CD4-positive, alpha-beta memory T cell (primary cell): ENCODE data around the gene BCAR3. TPM values are rescaled to one million over a fixed set of nuclear protein-coding genes. Genes with fewer than 3 reads are reported as not detected.

Experiments
- CTCF ChIA-PET: fragments of 350-600 bp; sonication (Branson Sonifier 250); formaldehyde crosslinking; loops from one replicate; lab custom pipeline; 2021; ENCODE audit warnings: inconsistent platforms; ENCODE audit not compliant: partially characterized antibody; lab: Charles Lee
- POLR2A ChIA-PET: fragments of 350-600 bp; sonication (Branson Sonifier 250); formaldehyde crosslinking; loops from one replicate; lab custom pipeline; 2021; ENCODE audit not compliant: partially characterized antibody; lab: Charles Lee
- DNase-seq, 5 donors: peaks; one replicate each; pipeline versions ENCODE4 v3.0.0 to v3.0.0-alpha.2; 2020 to 2022; ENCODE audit warnings: mixed read lengths in 1 of 5
- H3K27ac ChIP-seq: one replicate; pipeline ENCODE4 v1.7.0; 2013; ENCODE audit warnings: low read depth, low read length
- H3K27me3 ChIP-seq: 2 replicates; pipeline ENCODE4 v1.7.0; 2013; ENCODE audit warnings: mild to moderate bottlenecking, low read length, moderate library complexity; ENCODE audit not compliant: insufficient read depth
- H3K36me3 ChIP-seq: 2 replicates; pipeline ENCODE4 v1.7.0; 2013; ENCODE audit warnings: mild to moderate bottlenecking, low read length, moderate library complexity; ENCODE audit not compliant: insufficient read depth
- H3K4me1 ChIP-seq: 2 replicates; pipeline ENCODE4 v1.7.0; 2013; ENCODE audit warnings: mild to moderate bottlenecking, low read length, moderate library complexity; ENCODE audit not compliant: insufficient read depth
- H3K4me3 ChIP-seq, 2 donors: one replicate each; pipeline ENCODE4 v1.7.0; 2013; ENCODE audit warnings: low read length in 2 of 2, mild to moderate bottlenecking in 1 of 2
- H3K9me3 ChIP-seq, 2 donors: one replicate each; pipeline ENCODE4 v1.7.0; 2013; ENCODE audit warnings: low read length in 2 of 2, control low read depth in 1 of 2; ENCODE audit not compliant: control insufficient read depth in 1 of 2
- H3K27ac Mint-ChIP-seq, 7 donors: one replicate each; pipeline ENCODE4 v1.8.0; 2020 to 2021; ENCODE audit warnings: mixed read lengths in 7 of 7, mild to moderate bottlenecking in 6 of 7, inconsistent platforms in 3 of 7, moderate library complexity in 3 of 7
- H3K27me3 Mint-ChIP-seq, 2 donors: one replicate each; pipeline ENCODE4 v1.8.0; 2020 to 2021; ENCODE audit warnings: mixed read lengths in 2 of 2
- H3K36me3 Mint-ChIP-seq, 2 donors: one replicate each; pipeline ENCODE4 v1.8.0; 2020 to 2021; ENCODE audit warnings: mixed read lengths in 2 of 2, inconsistent platforms in 1 of 2, mild to moderate bottlenecking in 1 of 2
- H3K4me1 Mint-ChIP-seq, 4 donors: one replicate each; pipeline ENCODE4 v1.8.0; 2020 to 2021; ENCODE audit warnings: mixed read lengths in 4 of 4, mild to moderate bottlenecking in 1 of 4
- H3K4me3 Mint-ChIP-seq, 8 donors: one replicate each; pipeline ENCODE4 v1.8.0; 2020 to 2021; ENCODE audit warnings: mixed read lengths in 8 of 8, mild to moderate bottlenecking in 7 of 8, moderate library complexity in 6 of 8, inconsistent platforms in 3 of 8
- H3K9me3 Mint-ChIP-seq, 8 donors: one replicate each; pipeline ENCODE4 v1.8.0; 2020 to 2021; ENCODE audit warnings: mixed read lengths in 8 of 8, mild to moderate bottlenecking in 5 of 8, inconsistent platforms in 3 of 8, moderate library complexity in 1 of 8
- intact Hi-C: fragments of 100-400 bp; cut with micrococcal nuclease; formaldehyde crosslinking; loops from one replicate; pipeline ENCODE4 v1.15.1; 2023
- polyA plus RNA-seq, 2 donors: library from polyadenylated mRNA; unstranded; fragments of 300-500 nt; fragmentation: Illumina TruSeq; gene quantifications; one replicate each; pipeline ENCODE4 v1.2.3, GENCODE V29; 2021
- total RNA-seq, 2 experiments: library from RNA; stranded (reverse); gene quantifications; one replicate each; pipeline ENCODE4 v1.2.3, GENCODE V29; 2021

BCAR3 gene
- total and polyA plus RNA-seq, 4 experiments from 2014 or later, result 0.39 to 1.2 (median 0.76) TPM

DNA sequence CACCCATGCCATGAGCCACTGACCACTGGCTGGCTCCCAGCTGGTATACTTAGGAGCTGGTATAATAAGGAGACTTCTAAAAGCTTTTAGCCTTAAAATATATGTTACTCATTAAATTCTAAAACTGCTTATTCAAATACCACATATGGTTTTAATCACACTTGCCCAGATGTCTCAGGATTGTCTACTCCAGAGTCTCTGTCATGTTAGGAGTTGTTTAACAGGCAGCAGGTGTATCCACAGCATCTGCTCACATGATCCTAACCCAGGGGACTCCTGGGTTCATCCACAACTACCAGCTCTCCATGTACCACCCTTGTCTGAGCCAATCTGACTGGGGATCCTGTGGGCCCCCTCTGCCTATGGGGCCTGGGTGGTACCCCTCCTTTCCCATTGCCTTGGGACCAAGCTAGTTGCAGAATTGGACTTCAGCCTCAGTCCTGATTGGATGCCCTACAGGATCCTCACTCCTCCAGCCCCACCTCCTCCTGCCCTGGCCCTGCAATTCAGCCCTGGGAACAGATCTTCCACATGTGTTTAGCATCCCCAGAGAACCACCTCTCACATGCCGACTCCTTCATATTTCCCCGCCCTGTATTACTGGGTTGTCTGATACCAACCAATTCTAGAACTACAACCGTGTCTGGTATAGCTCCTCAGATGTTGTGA, 61.3 kb downstream of the BCAR3 start:
- no peak overlapping the region for H3K4me3 Mint-ChIP-seq
- no peak for DNase-seq
- no peaks in the 10 kb centered on the region for H3K36me3 Mint-ChIP-seq
- no peak overlapping the region for H3K27ac ChIP-seq
- ChIA-PET CTCF (interaction anchor here (1.9 to 2.3 kb wide), 2 partner anchors 9 to 316 kb away, joined by 6 to 15 read pairs; no protein-coding TSS in a partner anchor), POLR2A (no interaction called here)
- no peak overlapping the region for H3K27ac Mint-ChIP-seq
- peaks cover 10% of the 10 kb centered on the region for H3K4me1 ChIP-seq
- peaks cover 9 to 13% (median 11%) of the 10 kb centered on the region in 4 donors for H3K4me1 Mint-ChIP-seq
- no peaks in the 10 kb centered on the region for H3K9me3 ChIP-seq
- H3K9me3 Mint-ChIP-seq, result no peaks in the 10 kb centered on the region
- H3K27me3 Mint-ChIP-seq, result no peaks in the 10 kb centered on the region
- intact Hi-C loops, result loop anchor here (10.0 kb wide), 1 partner anchor 316 kb away; no protein-coding TSS in a partner anchor
- no peaks in the 10 kb centered on the region for H3K36me3 ChIP-seq
- no peaks in the 10 kb centered on the region for H3K27me3 ChIP-seq
- no peak overlapping the region for H3K4me3 ChIP-seq

DNA sequence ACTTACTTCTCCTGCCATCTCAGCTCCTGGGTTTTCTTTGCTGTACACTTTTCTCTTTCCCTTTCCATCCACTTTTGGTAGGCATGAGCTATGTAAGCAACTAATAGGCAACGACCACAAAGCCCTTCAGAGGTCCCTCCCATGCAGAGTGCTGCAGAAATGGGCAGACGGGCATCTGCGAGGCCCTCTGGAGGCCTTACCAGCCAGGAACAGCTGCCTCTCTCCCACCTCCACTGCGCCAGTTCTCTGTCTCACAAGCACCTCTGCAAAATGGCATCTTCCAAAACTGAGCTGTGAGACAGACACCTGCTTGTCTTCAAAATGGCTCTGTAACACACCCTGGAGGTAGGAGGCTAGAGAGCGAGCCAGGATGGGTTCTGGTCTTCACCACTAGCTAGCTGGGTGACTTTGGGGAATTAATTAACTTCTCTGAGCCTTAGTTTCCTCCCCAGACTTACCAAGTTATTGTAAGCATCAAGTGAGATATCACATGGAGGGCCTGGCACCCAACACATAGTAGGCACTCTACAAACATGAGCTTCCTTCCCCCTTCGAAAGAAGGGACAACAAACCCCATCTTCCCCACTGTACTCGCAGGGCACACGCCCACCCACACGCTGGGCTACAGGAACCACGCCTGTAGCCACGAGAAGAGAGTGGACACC, 62.0 kb downstream of the BCAR3 start:
- Histone ChIP-seq H3K27ac (no peak overlapping the region), H3K9me3 (no peaks in the 10 kb centered on the region), H3K36me3 (no peaks in the 10 kb centered on the region), H3K4me1 (peaks cover 17% of the 10 kb centered on the region), H3K27me3 (no peaks in the 10 kb centered on the region), H3K4me3 (no peak overlapping the region)
- no peak for DNase-seq
- CTCF ChIA-PET, result interaction anchor here (1.9 to 2.3 kb wide), 2 partner anchors 9 to 315 kb away, joined by 6 to 15 read pairs; no protein-coding TSS in a partner anchor
- POLR2A ChIA-PET, result no interaction called here
- Mint-ChIP-seq H3K9me3 (no peaks in the 10 kb centered on the region), H3K4me3 (no peak overlapping the region), H3K27me3 (no peaks in the 10 kb centered on the region), H3K27ac (no peak overlapping the region), H3K4me1 (peaks cover 14 to 19% (median 17%) of the 10 kb centered on the region in 4 donors), H3K36me3 (no peaks in the 10 kb centered on the region)
- intact Hi-C loops, result loop anchor here (10.0 kb wide), 1 partner anchor 315 kb away; no protein-coding TSS in a partner anchor

DNA sequence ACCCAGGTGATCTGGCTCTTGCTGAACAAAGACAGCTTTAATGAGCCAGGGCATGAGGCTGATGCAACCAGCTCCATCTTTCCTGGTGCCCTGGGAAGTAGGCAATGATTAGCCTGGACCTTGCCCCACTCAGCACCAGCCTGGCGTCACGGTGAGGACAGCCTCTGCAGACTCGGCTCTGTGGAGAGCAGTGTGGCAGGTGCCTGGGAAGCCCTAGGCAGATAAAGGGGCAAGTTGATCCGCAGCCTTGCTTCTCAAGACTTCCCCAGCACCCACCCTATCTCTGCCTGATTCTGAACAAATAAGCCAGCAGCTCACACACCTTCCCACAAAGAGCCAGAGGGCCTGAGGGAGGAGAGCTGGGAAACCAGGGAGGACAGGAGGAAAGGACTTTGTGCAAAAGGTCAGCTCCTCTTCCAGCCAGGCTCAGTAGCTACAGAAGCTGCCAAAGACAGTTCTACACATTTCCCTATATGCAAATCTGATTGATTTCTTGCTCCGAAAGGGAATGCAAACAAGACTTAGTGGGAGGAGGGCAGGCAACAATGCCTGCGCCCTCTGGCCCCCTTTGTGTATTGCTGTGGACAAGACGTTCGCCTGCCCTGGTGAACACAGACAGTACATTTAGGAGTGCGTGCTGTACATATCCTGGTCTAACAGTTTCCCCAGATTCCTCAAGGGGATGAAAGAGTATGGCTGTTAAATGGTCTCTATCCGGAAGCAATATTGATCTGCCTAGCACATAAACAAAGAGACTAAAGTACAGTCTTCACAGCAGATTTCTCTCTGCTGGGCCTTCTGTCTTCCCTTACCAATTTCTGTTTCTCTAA, 63.8 kb downstream of the BCAR3 start:
- Histone ChIP-seq H3K4me3 (no peak overlapping the region), H3K27me3 (no peaks in the 10 kb centered on the region), H3K4me1 (peaks cover 17% of the 10 kb centered on the region), H3K36me3 (no peaks in the 10 kb centered on the region), H3K27ac (no peak overlapping the region), H3K9me3 (no peaks in the 10 kb centered on the region)
- no peaks in the 10 kb centered on the region for H3K36me3 Mint-ChIP-seq
- no peaks in the 10 kb centered on the region for H3K27me3 Mint-ChIP-seq
- intact Hi-C loops, result no loop called here
- no peak overlapping the region for H3K4me3 Mint-ChIP-seq
- no peaks in the 10 kb centered on the region for H3K9me3 Mint-ChIP-seq
- no peak for DNase-seq
- POLR2A ChIA-PET, result interaction anchor here (0.5 kb wide), 1 partner anchor 643 kb away, joined by 3 read pairs; no protein-coding TSS in a partner anchor
- CTCF ChIA-PET, result interaction anchor here (0.8 to 1.6 kb wide), 4 partner anchors 9 to 12 kb away, joined by 3 read pairs; no protein-coding TSS in a partner anchor
- H3K4me1 Mint-ChIP-seq, result peaks cover 14 to 24% (median 18%) of the 10 kb centered on the region in 4 donors
- peak overlapping the region in 1 of 7 donors; percentile 43 for H3K27ac Mint-ChIP-seq

DNA sequence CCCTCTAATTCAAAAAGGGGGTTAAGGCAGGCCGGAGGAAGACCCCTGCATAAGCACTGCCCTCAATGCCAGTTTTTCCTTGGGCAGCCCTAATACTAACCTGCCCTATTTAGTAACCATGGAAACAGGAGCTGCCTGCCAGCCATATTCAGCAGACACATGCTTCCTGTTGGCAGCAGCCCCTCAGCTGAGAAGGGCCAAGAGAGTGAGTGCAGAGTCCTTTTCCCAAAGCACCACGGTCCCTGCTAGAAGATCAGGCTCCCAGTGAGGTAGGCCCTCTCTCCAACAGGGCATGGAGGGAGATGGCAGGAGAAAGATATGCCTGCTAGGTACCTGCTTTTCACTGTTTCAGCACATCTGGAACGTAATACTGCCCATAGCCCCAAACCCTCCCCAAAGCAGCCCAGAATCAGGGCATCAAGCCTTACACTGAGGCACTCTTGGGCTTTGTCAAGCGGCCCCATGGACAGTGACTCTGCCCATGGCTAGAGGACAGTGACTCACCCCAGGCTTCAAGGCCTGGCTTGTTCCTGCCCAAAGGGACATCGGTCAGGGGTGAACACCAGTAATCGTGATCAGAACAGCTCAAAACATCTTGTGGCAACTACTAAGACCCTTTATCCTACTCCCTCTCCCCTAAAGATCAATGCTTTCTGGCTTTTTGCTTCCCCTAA, 64.5 kb downstream of the BCAR3 start:
- POLR2A ChIA-PET, result interaction anchor here (0.5 to 2.2 kb wide), 2 partner anchors 229 to 642 kb away, joined by 3 to 8 read pairs; no protein-coding TSS in a partner anchor

DNA sequence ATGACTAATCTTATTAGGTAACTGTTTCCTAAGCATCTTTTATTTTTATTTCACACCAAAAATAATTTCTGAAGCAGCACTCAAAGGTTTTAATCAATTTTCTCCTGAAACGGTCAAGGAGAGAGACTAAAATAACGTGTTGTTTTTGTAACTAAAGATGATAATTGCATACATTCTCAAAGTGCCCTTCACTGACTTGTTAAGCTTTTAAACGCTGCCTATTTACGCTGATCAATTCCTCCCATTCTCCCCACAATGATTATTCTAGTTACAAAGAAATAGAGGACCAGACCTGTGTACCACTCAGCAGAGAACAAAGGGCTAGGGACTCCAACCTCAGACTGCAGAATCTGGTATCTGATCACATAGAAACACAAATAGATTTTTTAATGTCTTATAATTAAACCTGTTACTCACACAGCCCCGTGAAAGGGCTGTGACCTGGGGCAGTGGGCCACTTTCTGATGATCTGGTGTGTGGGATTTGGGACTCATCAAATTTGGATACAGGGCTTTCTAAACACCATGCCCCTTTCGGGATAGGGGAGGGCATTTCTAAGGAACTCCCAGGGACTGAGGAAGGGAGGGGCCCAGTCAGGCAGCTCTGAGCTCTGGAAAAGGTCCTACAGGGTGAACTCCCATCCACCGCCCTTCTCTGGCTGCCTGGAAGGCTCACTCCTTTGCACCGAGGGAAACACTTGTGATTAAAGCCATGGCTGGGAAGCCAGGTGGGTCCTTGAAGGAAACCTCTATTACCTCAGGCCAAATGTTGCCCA, 65.2 kb downstream of the BCAR3 start:
- CTCF ChIA-PET, result interaction anchor here (0.9 to 1.6 kb wide), 5 partner anchors 7 to 312 kb away, joined by 3 to 5 read pairs (median 3); no protein-coding TSS in a partner anchor
- H3K36me3 Mint-ChIP-seq, result no peaks in the 10 kb centered on the region
- Histone ChIP-seq H3K36me3 (no peaks in the 10 kb centered on the region), H3K27ac (no peak overlapping the region), H3K9me3 (no peaks in the 10 kb centered on the region), H3K4me1 (peaks cover 17% of the 10 kb centered on the region), H3K27me3 (no peaks in the 10 kb centered on the region), H3K4me3 (no peak overlapping the region)
- H3K27ac Mint-ChIP-seq, result peak overlapping the region in 3 of 7 donors; percentile 13 to 69 (median 43)
- H3K4me1 Mint-ChIP-seq, result peaks cover 14 to 24% (median 18%) of the 10 kb centered on the region in 4 donors
- POLR2A ChIA-PET, result interaction anchor here (2.2 kb wide), 1 partner anchor 229 kb away, joined by 8 read pairs; no protein-coding TSS in a partner anchor
- H3K9me3 Mint-ChIP-seq, result no peaks in the 10 kb centered on the region
- intact Hi-C loops, result no loop called here
- H3K27me3 Mint-ChIP-seq, result no peaks in the 10 kb centered on the region
- peak overlapping the region in 1 of 8 donors; percentile 23 for H3K4me3 Mint-ChIP-seq
- no peak for DNase-seq

More for the DNA sequence above, 64.5 kb downstream of the BCAR3 start:
- CTCF ChIA-PET, result interaction anchor here (1.0 to 1.6 kb wide), 3 partner anchors 8 to 12 kb away, joined by 3 read pairs; no protein-coding TSS in a partner anchor
- no peak for DNase-seq
- Histone ChIP-seq H3K27ac (no peak overlapping the region), H3K27me3 (no peaks in the 10 kb centered on the region), H3K9me3 (no peaks in the 10 kb centered on the region), H3K4me3 (no peak overlapping the region), H3K36me3 (no peaks in the 10 kb centered on the region), H3K4me1 (peaks cover 17% of the 10 kb centered on the region)
- H3K4me1 Mint-ChIP-seq, result peaks cover 14 to 24% (median 18%) of the 10 kb centered on the region in 4 donors
- H3K4me3 Mint-ChIP-seq, result no peak overlapping the region
- intact Hi-C loops, result no loop called here
- H3K36me3 Mint-ChIP-seq, result no peaks in the 10 kb centered on the region
- H3K27me3 Mint-ChIP-seq, result no peaks in the 10 kb centered on the region
- H3K9me3 Mint-ChIP-seq, result no peaks in the 10 kb centered on the region
- H3K27ac Mint-ChIP-seq, result no peak overlapping the region
